Left renal cortex interstitium (tissue), 4 donors: ENCODE results near the gene HIC1. TPM values are rescaled to one million over a fixed set of nuclear protein-coding genes. Genes with fewer than 3 reads are reported as not detected.

ENCODE experiments used
- DNase-seq, 4 donors: peaks; one replicate each; pipeline ENCODE4 v3.0.0-alpha.2; 2013; ENCODE audit warnings: low read depth in 4 of 4, low spot score in 2 of 4, missing footprints in 1 of 4
- polyA plus RNA-seq, 4 donors: library from polyadenylated mRNA; unstranded; fragments of 120-200 nt; gene quantifications; one replicate each; pipeline ENCODE4 v1.2.1, GENCODE V29; 2013; ENCODE audit not compliant: insufficient read length in 4 of 4

Gene HIC1
- polyA plus RNA-seq, 4 donors, result 16.5 to 41.9 (median 24.8) TPM

- DNase-seq, result no peak
These were observed 4.0 kb downstream of the HIC1 start for GRCh38 chr17:2058586-2059546.

GRCh38 chr17:2059547-2060384 is 4.9 kb downstream of the HIC1 start:
- no peak for DNase-seq

- no peak for DNase-seq
These were observed 5.4 kb downstream of the HIC1 start for GRCh38 chr17:2060385-2060658.

GRCh38 chr17:2060681-2061440 is 6.0 kb downstream of the HIC1 start:
- DNase-seq, result no peak

GRCh38 chr17:2061441-2061958 is 6.6 kb downstream of the HIC1 start:
- DNase-seq, result no peak

- no peak for DNase-seq
These were observed 7.8 kb downstream of the HIC1 start for GRCh38 chr17:2062571-2063183.

- no peak for DNase-seq
These were observed 8.6 kb downstream of the HIC1 start for GRCh38 chr17:2063261-2064146.

GRCh38 chr17:2064147-2064489 is 9.2 kb downstream of the HIC1 start:
- no peak for DNase-seq

- no peak for DNase-seq
These were observed 9.6 kb downstream of the HIC1 start for GRCh38 chr17:2064520-2064971.

GRCh38 chr17:2064980-2065785 is 10.3 kb downstream of the HIC1 start:
- no peak for DNase-seq

- DNase-seq, result no peak
These were observed 11.1 kb downstream of the HIC1 start for GRCh38 chr17:2065949-2066400.

GRCh38 chr17:2067048-2067561 is 12.2 kb downstream of the HIC1 start:
- DNase-seq, result no peak

- DNase-seq, result no peak
These were observed 12.7 kb downstream of the HIC1 start for GRCh38 chr17:2067608-2068024.

GRCh38 chr17:2068031-2068518 is 13.2 kb downstream of the HIC1 start:
- no peak for DNase-seq

- DNase-seq, result no peak
These were observed 13.7 kb downstream of the HIC1 start for GRCh38 chr17:2068519-2069051.

GRCh38 chr17:2070241-2071023 is 15.5 kb downstream of the HIC1 start:
- no peak for DNase-seq

GRCh38 chr17:2071024-2071385 is 16.1 kb downstream of the HIC1 start:
- DNase-seq, result no peak
